AG04449 (cell line): ENCODE data around the gene CACNA1C.

ENCODE experiments used
- CTCF ChIA-PET: fragments of 350-600 bp; formaldehyde crosslinking; extraction: SDS; loops from one replicate; lab custom pipeline; 2021; ENCODE audit warnings: antibody characterized with exemption; lab: Yijun Ruan, JAX
- POLR2A ChIA-PET: fragments of 400-600, 350-600 bp; formaldehyde crosslinking; extraction: SDS; loops from one replicate; lab custom pipeline; 2020; ENCODE audit warnings: antibody characterized with exemption, inconsistent platforms; lab: Yijun Ruan, JAX
- DNase-seq: peaks from one replicate; pipeline ENCODE4 v3.0.0-alpha.2; 2010; ENCODE audit warnings: low read depth, low spot score
- H3K4me3 ChIP-seq: 2 replicates; pipeline ENCODE4 v1.5.1; 2011; ENCODE audit warnings: low read depth, mild to moderate bottlenecking, control low read depth, low read length
- CTCF ChIP-seq: IDR thresholded peaks from one replicate; pipeline ENCODE4 v1.5.1; 2011; ENCODE audit warnings: mild to moderate bottlenecking, moderate library complexity, low read length, control low read depth, inconsistent platforms; ENCODE audit not compliant: insufficient read depth; ENCODE audit errors: missing control alignments

Gene CACNA1C

GRCh38 chr12:2402073-2402579 lies 349.3 kb downstream of the CACNA1C start:
- no peak overlapping the region for H3K4me3 ChIP-seq
- no peak for TF ChIP-seq CTCF
- ChIA-PET CTCF (interaction anchor here (1.0 to 1.3 kb wide), 2 partner anchors 12 to 21 kb away, joined by 3 to 5 read pairs; no protein-coding TSS in a partner anchor), POLR2A (interaction anchor here (1.0 kb wide), 1 partner anchor 9 kb away, joined by 6 read pairs; no protein-coding TSS in a partner anchor)
- no peak for DNase-seq

- POLR2A ChIA-PET, result no interaction called here
- no peak overlapping the region for H3K4me3 ChIP-seq
- CTCF ChIA-PET, result interaction anchor here (0.6 to 0.9 kb wide), 2 partner anchors 9 to 43 kb away, joined by 3 to 4 read pairs; no protein-coding TSS in a partner anchor
- no peak for DNase-seq
- no peak for TF ChIP-seq CTCF
Observed at GRCh38 chr12:2403221-2403976, 350.6 kb downstream of the CACNA1C start.

- ChIA-PET CTCF (no interaction called here), POLR2A (no interaction called here)
- no peak for TF ChIP-seq CTCF
- H3K4me3 ChIP-seq, result no peak overlapping the region
- DNase-seq, result no peak
Observed at GRCh38 chr12:2405039-2405438, 352.3 kb downstream of the CACNA1C start.

- ChIA-PET CTCF (no interaction called here), POLR2A (no interaction called here)
- no peak for TF ChIP-seq CTCF
- H3K4me3 ChIP-seq, result no peak overlapping the region
- DNase-seq, result no peak
Observed at GRCh38 chr12:2406903-2407302, 354.1 kb downstream of the CACNA1C start.

- ChIA-PET POLR2A (no interaction called here), CTCF (interaction anchor here (0.8 to 1.3 kb wide), 2 partner anchors 12 to 13 kb away, joined by 3 read pairs; no protein-coding TSS in a partner anchor)
- TF ChIP-seq CTCF, result no peak
- H3K4me3 ChIP-seq, result no peak overlapping the region
- no peak for DNase-seq
Observed at GRCh38 chr12:2408262-2408661, 355.5 kb downstream of the CACNA1C start.

GRCh38 chr12:2409656-2410265 lies 357.0 kb downstream of the CACNA1C start:
- no peak for DNase-seq
- H3K4me3 ChIP-seq, result no peak overlapping the region
- no peak for TF ChIP-seq CTCF
- ChIA-PET CTCF (interaction anchor here (8.0 kb wide), 1 partner anchor 14 kb away, joined by 48 read pairs; no protein-coding TSS in a partner anchor), POLR2A (no interaction called here)
